Measurements from ENCODE around the gene KANSL1.
"Not testable (repeated sequence)": the region's sequence is repeated elsewhere in the genome, so short reads cannot be mapped to it uniquely, and the experiment has no call there.

The KANSL1 gene

GRCh38 chr17:46023783-46024388, 169.3 kb downstream of the KANSL1 start:
- DNase-seq (ENCODE audit: low spot score) = no peak

DNA sequence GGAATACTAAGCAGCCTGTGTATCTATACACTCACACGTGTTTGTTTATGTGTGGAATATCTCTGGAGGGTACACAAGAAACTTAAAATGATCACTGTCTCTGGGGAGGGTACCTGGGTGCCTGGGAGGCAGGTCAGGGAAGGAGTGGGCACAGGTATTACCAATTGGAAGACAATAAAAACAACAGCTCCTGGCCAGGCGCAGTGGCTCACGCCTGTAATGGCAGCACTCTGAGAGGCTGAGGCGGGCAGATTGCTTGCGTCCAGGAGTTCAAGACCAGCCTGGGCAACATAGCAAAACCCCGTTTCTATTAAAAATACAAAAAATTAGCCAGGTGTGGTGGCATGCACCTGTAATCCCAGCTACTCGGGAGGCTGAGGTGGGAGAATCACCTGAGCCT, 169.9 kb downstream of the KANSL1 start:
- not testable (repeated sequence) for DNase-seq (ENCODE audit: low spot score)

DNA sequence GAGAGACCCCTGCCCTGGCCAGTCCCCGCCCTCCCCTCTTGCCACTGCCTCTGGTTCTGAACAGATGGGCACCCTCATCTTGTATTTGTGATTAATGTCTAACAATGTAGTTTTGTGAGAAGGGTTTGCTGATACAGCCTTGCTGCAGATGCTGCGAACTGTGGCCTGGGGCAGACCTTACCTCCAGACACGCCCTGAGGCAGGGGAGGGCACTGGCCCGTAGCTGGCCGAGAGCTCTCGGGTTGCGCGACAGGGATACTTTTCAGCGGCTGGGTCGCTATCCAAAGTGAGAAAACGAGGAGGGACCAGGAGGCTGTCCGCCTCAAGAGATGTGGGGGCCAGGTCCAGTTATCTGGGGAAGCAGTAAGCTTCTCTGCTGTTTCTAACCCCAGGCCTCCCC, 172.2 kb downstream of the KANSL1 start:
- no peak for DNase-seq (ENCODE audit: low spot score)

DNA sequence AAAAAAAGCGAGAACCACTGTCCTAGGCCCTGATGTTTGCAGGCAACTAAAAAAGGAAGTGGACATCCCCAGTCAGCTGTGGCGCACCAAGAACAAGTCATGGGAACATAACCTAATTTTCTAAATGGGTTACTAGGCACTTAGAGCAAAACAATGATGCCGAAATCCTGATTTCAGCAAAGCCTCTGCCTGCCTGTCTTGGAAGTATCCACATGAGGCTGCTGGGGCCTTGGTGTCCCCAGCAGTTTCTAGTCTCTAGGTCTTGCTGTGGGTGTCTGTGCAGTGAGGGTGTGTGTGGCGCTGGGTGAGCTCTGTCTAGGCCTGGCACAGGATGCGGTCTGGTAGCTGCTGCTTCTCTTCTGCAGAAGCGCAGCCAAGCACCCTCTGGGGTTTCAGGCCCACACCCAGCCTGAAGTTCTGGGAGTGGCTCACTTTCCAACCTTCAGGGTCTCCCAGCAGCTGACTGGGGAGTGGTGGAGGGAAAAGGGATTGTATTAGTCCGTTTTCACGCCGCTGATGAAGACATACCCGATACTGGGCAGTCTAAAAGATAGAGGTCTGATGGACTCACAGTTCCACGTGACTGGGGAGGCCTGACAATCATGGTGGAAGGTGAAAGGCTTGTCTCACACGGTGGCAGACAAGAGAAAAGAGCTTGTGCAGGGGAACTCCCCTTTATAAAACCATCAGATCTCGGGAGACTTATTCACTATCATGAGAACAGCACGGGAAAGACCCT, 173.0 kb downstream of the KANSL1 start:
- DNase-seq (ENCODE audit: low spot score) = no peak

DNA sequence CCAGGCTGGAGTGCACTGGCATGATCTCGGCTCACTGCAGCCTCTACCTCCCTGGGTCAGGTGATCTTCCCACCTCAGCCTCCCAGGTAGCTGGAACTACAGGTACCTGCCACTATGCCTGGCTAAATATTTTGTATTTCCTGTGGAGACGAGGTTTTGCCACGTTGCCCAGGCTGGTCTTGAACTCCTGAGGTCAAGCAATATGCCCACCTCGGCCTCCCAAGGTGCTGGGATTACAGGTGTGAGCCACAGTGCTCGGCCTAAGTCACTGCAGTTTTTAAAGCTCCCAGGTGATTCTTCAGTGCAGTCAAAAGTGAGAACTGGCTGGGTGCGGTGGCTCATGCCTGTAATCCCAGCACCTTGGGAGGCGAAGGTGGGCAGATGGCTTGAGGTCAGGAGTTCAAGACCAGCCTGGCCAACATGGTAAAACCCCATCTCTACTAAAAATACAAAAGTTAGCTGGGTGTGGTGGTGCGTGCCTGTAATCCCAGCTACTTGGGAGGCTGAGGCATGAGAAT, 173.8 kb downstream of the KANSL1 start:
- not testable (repeated sequence) for DNase-seq (ENCODE audit: low spot score)

GRCh38 chr17:46013502-46014165, 179.6 kb downstream of the KANSL1 start:
- DNase-seq (ENCODE audit: low spot score) = peak; percentile 80

GRCh38 chr17:46013127-46013501, 180.1 kb downstream of the KANSL1 start:
- no peak for DNase-seq (ENCODE audit: low spot score)

DNA sequence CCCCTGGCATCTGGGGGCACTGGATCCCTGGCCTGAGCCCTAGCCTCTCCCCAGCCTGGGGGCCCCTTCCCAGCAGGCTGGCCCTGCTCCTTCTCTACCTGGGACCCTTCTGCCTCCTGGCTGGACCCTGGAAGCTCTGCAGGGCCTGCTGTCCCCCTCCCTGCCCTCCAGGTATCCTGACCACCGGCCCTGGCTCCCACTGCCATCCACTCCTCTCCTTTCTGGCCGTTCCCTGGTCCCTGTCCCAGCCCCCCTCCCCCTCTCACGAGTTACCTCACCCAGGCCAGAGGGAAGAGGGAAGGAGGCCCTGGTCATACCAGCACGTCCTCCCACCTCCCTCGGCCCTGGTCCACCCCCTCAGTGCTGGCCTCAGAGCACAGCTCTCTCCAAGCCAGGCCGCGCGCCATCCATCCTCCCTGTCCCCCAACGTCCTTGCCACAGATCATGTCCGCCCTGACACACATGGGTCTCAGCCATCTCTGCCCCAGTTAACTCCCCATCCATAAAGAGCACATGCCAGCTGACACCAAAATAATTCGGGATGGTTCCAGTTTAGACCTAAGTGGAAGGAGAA, 180.6 kb downstream of the KANSL1 start:
- DNase-seq (ENCODE audit: low spot score) = no peak

DNA sequence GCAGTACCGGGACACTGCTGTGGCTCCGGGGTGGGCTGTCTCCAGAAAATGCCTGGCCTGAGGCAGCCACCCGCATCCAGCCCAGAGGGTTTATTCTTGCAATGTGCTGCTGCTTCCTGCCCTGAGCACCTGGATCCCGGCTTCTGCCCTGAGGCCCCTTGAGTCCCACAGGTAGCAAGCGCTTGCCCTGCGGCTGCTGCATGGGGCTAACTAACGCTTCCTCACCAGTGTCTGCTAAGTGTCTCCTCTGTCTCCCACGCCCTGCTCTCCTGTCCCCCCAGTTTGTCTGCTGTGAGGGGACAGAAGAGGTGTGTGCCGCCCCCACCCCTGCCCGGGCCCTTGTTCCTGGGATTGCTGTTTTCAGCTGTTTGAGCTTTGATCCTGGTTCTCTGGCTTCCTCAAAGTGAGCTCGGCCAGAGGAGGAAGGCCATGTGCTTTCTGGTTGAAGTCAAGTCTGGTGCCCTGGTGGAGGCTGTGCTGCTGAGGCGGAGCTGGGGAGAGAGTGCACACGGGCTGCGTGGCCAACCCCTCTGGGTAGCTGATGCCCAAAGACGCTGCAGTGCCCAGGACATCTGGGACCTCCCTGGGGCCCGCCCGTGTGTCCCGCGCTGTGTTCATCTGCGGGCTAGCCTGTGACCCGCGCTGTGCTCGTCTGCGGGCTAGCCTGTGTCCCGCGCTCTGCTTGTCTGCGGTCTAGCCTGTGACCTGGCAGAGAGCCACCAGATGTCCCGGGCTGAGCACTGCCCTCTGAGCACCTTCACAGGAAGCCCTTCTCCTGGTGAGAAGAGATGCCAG, 181.3 kb downstream of the KANSL1 start:
- no peak for DNase-seq (ENCODE audit: low spot score)

GRCh38 chr17:46010597-46011186, 182.5 kb downstream of the KANSL1 start:
- DNase-seq (ENCODE audit: low spot score) = no peak

DNA sequence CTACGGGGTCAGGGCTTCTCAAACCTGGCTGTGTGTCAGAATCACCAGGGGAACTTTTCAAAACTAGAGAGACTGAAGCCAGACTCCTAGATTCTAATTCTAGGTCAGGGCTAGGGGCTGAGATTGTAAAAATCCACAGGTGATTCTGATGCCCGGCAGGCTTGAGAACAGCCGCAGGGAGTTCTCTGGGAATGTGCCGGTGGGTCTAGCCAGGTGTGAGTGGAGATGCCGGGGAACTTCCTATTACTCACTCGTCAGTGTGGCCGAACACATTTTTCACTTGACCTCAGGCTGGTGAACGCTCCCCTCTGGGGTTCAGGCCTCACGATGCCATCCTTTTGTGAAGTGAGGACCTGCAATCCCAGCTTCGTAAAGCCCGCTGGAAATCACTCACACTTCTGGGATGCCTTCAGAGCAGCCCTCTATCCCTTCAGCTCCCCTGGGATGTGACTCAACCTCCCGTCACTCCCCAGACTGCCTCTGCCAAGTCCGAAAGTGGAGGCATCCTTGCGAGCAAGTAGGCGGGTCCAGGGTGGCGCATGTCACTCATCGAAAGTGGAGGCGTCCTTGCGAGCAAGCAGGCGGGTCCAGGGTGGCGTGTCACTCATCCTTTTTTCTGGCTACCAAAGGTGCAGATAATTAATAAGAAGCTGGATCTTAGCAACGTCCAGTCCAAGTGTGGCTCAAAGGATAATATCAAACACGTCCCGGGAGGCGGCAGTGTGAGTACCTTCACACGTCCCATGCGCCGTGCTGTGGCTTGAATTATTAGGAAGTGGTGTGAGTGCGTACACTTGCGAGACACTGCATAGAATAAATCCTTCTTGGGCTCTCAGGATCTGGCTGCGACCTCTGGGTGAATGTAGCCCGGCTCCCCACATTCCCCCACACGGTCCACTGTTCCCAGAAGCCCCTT, 183.3 kb downstream of the KANSL1 start:
- DNase-seq (ENCODE audit: low spot score) = no peak

- no peak for DNase-seq (ENCODE audit: low spot score)
Observed at GRCh38 chr17:46008591-46008990, 184.6 kb downstream of the KANSL1 start.

- no peak for DNase-seq (ENCODE audit: low spot score)
Observed at GRCh38 chr17:46007461-46007965, 185.7 kb downstream of the KANSL1 start.

GRCh38 chr17:46006082-46006481, 187.1 kb downstream of the KANSL1 start:
- DNase-seq (ENCODE audit: low spot score) = not testable (repeated sequence)

GRCh38 chr17:46003907-46004748, 189.1 kb downstream of the KANSL1 start:
- DNase-seq (ENCODE audit: low spot score) = peak; percentile 88

- no peak for DNase-seq (ENCODE audit: low spot score)
Observed at GRCh38 chr17:46002973-46003316, 190.3 kb downstream of the KANSL1 start.

- DNase-seq (ENCODE audit: low spot score) = peak; percentile 72
Observed at GRCh38 chr17:46002311-46002972, 190.8 kb downstream of the KANSL1 start.

GRCh38 chr17:46001390-46002310, 191.6 kb downstream of the KANSL1 start:
- no peak for DNase-seq (ENCODE audit: low spot score)
